HG03378 (cell line): ENCODE results near the gene PTPRR.

ENCODE experiments used
- ATAC-seq: cut with Tn5 transposase; IDR thresholded peaks from one replicate; pipeline ENCODE4 v1.9.1; 2021; ENCODE audit warnings: mild to moderate bottlenecking, moderate library complexity; ENCODE audit not compliant: unreplicated experiment

The PTPRR gene

GRCh38 chr12:70706611-70707010 is 213.9 kb downstream of the PTPRR start:
- ATAC-seq: no peak

GRCh38 chr12:70698345-70698744 is 222.2 kb downstream of the PTPRR start:
- no peak for ATAC-seq

- no peak for ATAC-seq
Observed at GRCh38 chr12:70695361-70696023, 225.0 kb downstream of the PTPRR start.

GRCh38 chr12:70692681-70693288 is 227.8 kb downstream of the PTPRR start:
- no peak for ATAC-seq

GRCh38 chr12:70691018-70691672 is 229.4 kb downstream of the PTPRR start:
- ATAC-seq: no peak

- no peak for ATAC-seq
Observed at GRCh38 chr12:70686907-70687306, 233.6 kb downstream of the PTPRR start.

- ATAC-seq: no peak
Observed at GRCh38 chr12:70686299-70686698, 234.2 kb downstream of the PTPRR start.

- ATAC-seq: no peak
Observed at GRCh38 chr12:70683976-70684375, 236.6 kb downstream of the PTPRR start.

GRCh38 chr12:70671698-70672097 is 248.8 kb downstream of the PTPRR start:
- no peak for ATAC-seq

- no peak for ATAC-seq
Observed at GRCh38 chr12:70670948-70671347, 249.6 kb downstream of the PTPRR start.

GRCh38 chr12:70667253-70667652 is 253.3 kb downstream of the PTPRR start:
- no peak for ATAC-seq

- ATAC-seq: no peak
Observed at GRCh38 chr12:70666364-70666763, 254.2 kb downstream of the PTPRR start.

- no peak for ATAC-seq
Observed at GRCh38 chr12:70664465-70664881, 256.1 kb downstream of the PTPRR start.

- ATAC-seq: no peak
Observed at GRCh38 chr12:70663838-70664237, 256.7 kb downstream of the PTPRR start.

GRCh38 chr12:70661466-70662161 is 258.9 kb downstream of the PTPRR start:
- no peak for ATAC-seq

GRCh38 chr12:70660620-70661219 is 259.8 kb downstream of the PTPRR start:
- no peak for ATAC-seq

- no peak for ATAC-seq
Observed at GRCh38 chr12:70660002-70660604, 260.4 kb downstream of the PTPRR start.

- ATAC-seq: no peak
Observed at GRCh38 chr12:70659077-70659606, 261.4 kb downstream of the PTPRR start.

- no peak for ATAC-seq
Observed at GRCh38 chr12:70657616-70658286, 262.8 kb downstream of the PTPRR start.

GRCh38 chr12:70652451-70652850 is 268.1 kb downstream of the PTPRR start:
- ATAC-seq: no peak
